Suprapubic skin (tissue), 4 donors: ENCODE data around the gene LIMS2. TPM values are rescaled to one million over a fixed set of nuclear protein-coding genes. Genes with fewer than 3 reads are reported as not detected.

ENCODE experiments used
- DNase-seq, 2 donors: peaks; one replicate each; pipeline ENCODE4 v3.0.0-alpha.2; 2019; ENCODE audit warnings: low spot score in 2 of 2
- H3K27ac ChIP-seq: fragments of 200-600 bp; sonication (generic); one replicate; pipeline ENCODE4 v1.5.1; 2019
- H3K27me3 ChIP-seq: fragments of 200-600 bp; sonication (generic); one replicate; pipeline ENCODE4 v1.5.1; 2019
- H3K36me3 ChIP-seq: fragments of 200-600 bp; sonication (generic); one replicate; pipeline ENCODE4 v1.5.1; 2019
- H3K4me1 ChIP-seq: fragments of 200-600 bp; sonication (generic); one replicate; pipeline ENCODE4 v1.5.1; 2019
- H3K4me3 ChIP-seq: fragments of 200-600 bp; sonication (generic); one replicate; pipeline ENCODE4 v1.5.1; 2019; ENCODE audit warnings: mild to moderate bottlenecking
- H3K9me3 ChIP-seq: fragments of 200-600 bp; sonication (generic); one replicate; pipeline ENCODE4 v1.5.1; 2019
- EP300 ChIP-seq: sonication (generic); formaldehyde crosslinking; IDR thresholded peaks from one replicate; pipeline ENCODE4 v1.6.1; 2017; ENCODE audit warnings: antibody characterized with exemption
- POLR2A ChIP-seq, 2 donors: fragments of 450-650 bp; IDR thresholded peaks; one replicate each; pipeline ENCODE4 v1.6.1; 2017; ENCODE audit warnings: antibody characterized with exemption in 2 of 2, mild to moderate bottlenecking in 2 of 2, moderate library complexity in 2 of 2
- POLR2AphosphoS5 ChIP-seq, 3 donors: sonication (generic); formaldehyde crosslinking; IDR thresholded peaks; one replicate each; pipeline ENCODE4 v1.6.1; 2017; ENCODE audit warnings: antibody characterized with exemption in 3 of 3
- whole genome bisulfite sequencing: methylation state at CpG from one replicate; pipeline ENCODE4 v1.1.5; 2018; 5-methylcytosine and 5-hydroxymethylcytosine counted together
- total RNA-seq, 4 donors: library from RNA; depleted of rRNA; stranded (reverse); fragments of >200 nt; gene quantifications; one replicate each; pipeline ENCODE4 v1.1.0, GENCODE V29; 2016
- TF ChIP-seq, protein P1 (sequence below), 2 donors: fragments of 200-600 bp in 1 of 2; fragments of 450-650 bp in 1 of 2; sonication (generic) in 1 of 2; IDR thresholded peaks; one replicate each; pipeline ENCODE4 v1.5.1; 2016 to 2019; ENCODE audit warnings: antibody characterized with exemption in 2 of 2, mild to moderate bottlenecking in 1 of 2, moderate library complexity in 1 of 2

Gene LIMS2
- total RNA-seq, 4 donors from 2014 or later: 9.2 to 40.0 (median 15.4) TPM

DNA sequence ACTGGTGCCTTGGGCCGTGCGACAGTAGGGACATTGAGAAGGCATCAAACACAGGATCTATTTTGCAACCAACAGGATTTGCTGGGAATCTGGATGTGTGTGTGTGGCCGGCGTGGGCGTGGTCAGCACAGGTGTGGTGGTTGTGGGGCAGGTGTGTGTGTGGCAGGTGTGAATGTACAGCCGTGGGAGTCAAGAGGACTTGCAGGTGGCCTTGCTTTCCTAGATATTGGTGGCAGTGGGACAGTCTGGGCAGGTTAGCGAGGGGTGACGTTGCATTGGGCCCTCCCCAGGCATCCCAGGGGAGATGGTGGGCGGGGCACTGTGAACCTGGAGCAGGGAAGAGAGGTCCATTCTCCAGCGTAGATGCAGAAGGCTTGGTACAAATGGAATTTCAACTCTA is 3.2 kb upstream of the LIMS2 start:
- Histone ChIP-seq H3K27me3 (peaks cover 16% of the 10 kb centered on the region), H3K36me3 (no peaks in the 10 kb centered on the region), H3K27ac (no peak overlapping the region), H3K9me3 (no peaks in the 10 kb centered on the region), H3K4me3 (no peak overlapping the region), H3K4me1 (peaks cover 24% of the 10 kb centered on the region)
- peak in 1 of 2 donors; percentile 51 for DNase-seq
- WGBS: 81% methylated on average over 10 of the region's 10 CpGs
- TF ChIP-seq, protein P1, sequence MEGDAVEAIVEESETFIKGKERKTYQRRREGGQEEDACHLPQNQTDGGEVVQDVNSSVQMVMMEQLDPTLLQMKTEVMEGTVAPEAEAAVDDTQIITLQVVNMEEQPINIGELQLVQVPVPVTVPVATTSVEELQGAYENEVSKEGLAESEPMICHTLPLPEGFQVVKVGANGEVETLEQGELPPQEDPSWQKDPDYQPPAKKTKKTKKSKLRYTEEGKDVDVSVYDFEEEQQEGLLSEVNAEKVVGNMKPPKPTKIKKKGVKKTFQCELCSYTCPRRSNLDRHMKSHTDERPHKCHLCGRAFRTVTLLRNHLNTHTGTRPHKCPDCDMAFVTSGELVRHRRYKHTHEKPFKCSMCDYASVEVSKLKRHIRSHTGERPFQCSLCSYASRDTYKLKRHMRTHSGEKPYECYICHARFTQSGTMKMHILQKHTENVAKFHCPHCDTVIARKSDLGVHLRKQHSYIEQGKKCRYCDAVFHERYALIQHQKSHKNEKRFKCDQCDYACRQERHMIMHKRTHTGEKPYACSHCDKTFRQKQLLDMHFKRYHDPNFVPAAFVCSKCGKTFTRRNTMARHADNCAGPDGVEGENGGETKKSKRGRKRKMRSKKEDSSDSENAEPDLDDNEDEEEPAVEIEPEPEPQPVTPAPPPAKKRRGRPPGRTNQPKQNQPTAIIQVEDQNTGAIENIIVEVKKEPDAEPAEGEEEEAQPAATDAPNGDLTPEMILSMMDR (IDR thresholded peaks at IDR 0.05): no peak
- no peak for TF ChIP-seq EP300

DNA sequence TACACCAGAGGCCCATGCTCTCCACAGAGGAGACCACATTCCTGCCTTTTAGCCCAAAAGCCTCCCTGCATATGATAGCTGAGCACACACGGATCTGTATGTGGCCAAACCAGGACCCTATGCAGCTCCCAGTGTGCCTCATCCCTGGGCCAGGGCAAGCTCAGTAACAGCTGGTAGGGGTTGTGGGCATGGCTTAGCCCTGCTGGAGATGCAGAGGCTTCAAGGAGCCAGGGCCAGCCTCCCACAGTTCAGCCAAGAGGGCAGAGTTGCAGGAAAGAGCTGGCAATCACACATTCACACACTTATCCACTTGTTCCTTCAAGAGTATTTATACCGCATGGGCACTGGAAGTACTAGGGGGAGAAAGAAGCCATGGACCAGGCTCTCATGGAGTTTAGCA is 1.6 kb upstream of the LIMS2 start:
- Histone ChIP-seq H3K9me3 (no peaks in the 10 kb centered on the region), H3K4me3 (no peak overlapping the region), H3K36me3 (no peaks in the 10 kb centered on the region), H3K27ac (no peak overlapping the region), H3K27me3 (peaks cover 16% of the 10 kb centered on the region), H3K4me1 (peaks cover 36% of the 10 kb centered on the region)
- 94% methylated on average over 2 of the region's 2 CpGs for WGBS
- peak in 1 of 2 donors; percentile 51 for DNase-seq
- TF ChIP-seq, protein P1 (IDR thresholded peaks at IDR 0.05): no peak
- no peak for TF ChIP-seq EP300
- TF ChIP-seq POLR2A (IDR thresholded peaks at IDR 0.05): no peak
- TF ChIP-seq POLR2AphosphoS5 (IDR thresholded peaks at IDR 0.05): no peak

DNA sequence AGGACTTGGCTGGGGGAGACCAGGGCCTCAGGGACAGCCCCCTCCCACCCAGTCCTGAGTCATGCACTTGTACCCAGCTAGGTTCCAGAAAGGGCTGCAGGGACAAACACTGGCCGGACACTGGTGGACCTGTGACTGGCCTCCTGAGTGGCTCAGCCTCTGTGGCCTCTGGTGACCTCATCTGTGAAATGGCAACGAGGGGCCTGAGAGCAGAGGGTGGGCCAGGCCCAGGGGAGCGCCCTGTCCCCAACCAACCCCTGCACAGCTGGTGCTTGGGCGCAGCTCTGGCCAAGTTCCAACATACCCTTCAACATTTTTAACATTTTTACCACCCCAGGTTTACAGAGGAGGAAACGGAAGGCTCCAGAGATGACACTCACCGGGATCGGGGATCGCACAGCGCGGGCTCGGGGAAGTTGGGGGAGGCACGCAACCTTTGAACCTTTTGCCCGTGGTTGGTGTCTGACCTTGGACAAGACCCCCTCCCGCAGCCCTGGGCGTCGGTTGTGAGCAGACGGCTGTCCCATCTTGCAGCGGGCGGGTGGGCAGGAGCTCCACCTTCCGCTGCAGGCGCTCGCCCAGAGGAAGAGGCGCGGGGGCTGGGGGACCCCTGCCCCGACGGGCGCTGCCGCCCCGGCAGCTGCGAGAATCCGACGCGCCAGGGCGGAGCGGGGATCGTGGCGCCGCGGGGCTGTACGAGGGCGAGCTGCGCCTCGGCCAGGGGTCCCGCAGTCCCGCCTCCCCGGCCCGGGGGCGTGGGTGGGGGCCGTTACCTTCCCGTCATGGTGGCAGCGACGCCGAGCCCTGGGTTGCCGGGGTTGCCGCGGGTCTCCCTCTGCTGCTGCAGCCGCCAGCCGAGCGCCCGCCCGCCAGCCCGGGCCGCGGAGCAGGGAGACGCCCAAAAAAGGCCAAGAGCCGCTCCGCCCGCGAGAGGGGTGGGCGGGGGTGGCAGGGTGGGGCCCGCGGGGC is 805 bp downstream of the LIMS2 start:
- 7% methylated on average over 11 of the region's 72 CpGs for WGBS
- TF ChIP-seq, protein P1 (IDR thresholded peaks at IDR 0.05): no peak
- TF ChIP-seq POLR2A (IDR thresholded peaks at IDR 0.05) (no peak), POLR2AphosphoS5 (IDR thresholded peaks at IDR 0.05) (no peak), EP300 (no peak)
- H3K27ac ChIP-seq: peak overlapping the region; percentile 86
- peak overlapping the region; percentile 75 for H3K4me3 ChIP-seq
- no peaks in the 10 kb centered on the region for H3K36me3 ChIP-seq
- no peaks in the 10 kb centered on the region for H3K9me3 ChIP-seq
- H3K4me1 ChIP-seq: peaks cover 37% of the 10 kb centered on the region
- peak in 1 of 2 donors; percentile 65 for DNase-seq
- H3K27me3 ChIP-seq: peaks cover 16% of the 10 kb centered on the region

DNA sequence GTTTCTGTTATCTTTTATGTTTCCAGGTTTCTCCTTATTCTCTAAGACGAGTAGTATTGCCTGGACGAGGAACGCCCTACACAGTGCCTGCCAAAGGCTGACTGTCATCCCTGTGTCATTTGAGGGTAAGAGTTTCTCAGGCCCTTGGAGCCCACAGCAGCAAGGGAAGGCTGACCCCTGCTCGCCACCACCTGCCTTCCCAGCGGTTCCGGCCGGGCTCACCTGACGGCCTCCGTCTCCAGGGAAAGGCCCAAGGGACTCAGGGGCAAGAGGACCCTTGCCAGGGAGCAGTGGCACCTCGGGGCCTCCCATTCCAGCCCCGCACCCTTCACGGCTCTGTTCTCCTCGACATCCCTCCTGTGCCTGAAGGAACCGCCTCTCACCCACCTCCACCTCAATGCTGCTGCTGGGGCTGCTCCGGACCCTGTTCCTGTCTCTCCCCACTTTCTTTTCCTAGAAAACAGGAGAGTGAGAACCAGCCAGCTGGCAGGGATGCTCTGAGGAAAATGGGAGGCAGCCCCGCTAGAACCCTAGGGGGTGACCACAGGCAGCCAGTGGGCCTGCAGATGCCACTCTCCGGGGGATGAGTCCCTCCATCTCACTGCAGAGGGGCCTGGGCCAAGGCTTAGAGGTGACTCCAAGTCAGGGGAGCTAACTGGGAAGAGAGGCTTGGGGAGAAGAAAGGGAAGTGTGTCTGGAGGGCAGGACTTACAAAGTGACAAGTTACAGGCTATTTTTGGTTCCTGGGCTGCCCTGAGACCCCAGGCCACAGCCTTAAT is 1.9 kb downstream of the LIMS2 start:
- Histone ChIP-seq H3K27me3 (peaks cover 16% of the 10 kb centered on the region), H3K4me3 (peak overlapping the region; percentile 75), H3K36me3 (no peaks in the 10 kb centered on the region), H3K4me1 (peaks cover 37% of the 10 kb centered on the region), H3K9me3 (no peaks in the 10 kb centered on the region), H3K27ac (peak overlapping the region; percentile 86)
- WGBS: 69% methylated on average over 10 of the region's 17 CpGs
- TF ChIP-seq EP300 (no peak), POLR2AphosphoS5 (IDR thresholded peaks at IDR 0.05) (no peak), POLR2A (IDR thresholded peaks at IDR 0.05) (no peak)
- TF ChIP-seq, protein P1 (IDR thresholded peaks at IDR 0.05): no peak
- DNase-seq: peak in 1 of 2 donors; percentile 63
